GM19240 (cell line): ENCODE measurements around the gene GRK3.

ENCODE experiments used
- DNase-seq: peaks from one replicate; pipeline ENCODE4 v3.0.0; 2011; ENCODE audit warnings: low spot score; ENCODE audit not compliant: insufficient read length

Gene GRK3

DNA sequence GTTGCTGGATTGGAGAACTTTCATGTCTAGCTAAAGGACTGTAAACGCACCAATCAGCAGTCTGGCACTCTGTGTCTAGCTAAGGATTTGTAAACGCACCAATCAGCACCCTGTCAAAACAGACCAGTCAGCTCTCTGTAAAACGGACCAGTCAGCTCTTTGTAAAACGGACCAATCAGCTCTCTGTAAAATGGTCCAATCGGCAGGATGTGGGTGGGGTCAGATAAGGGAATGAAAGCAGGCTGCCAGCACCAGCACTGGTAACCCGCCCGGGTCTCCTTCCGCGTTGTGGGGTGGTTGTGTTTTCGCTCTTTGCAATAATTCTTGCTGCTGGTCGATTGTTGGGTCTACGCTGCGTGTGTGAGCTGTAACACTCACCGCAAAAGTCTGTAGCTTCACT is 188.8 kb downstream of the GRK3 start:
- no peak for DNase-seq

DNA sequence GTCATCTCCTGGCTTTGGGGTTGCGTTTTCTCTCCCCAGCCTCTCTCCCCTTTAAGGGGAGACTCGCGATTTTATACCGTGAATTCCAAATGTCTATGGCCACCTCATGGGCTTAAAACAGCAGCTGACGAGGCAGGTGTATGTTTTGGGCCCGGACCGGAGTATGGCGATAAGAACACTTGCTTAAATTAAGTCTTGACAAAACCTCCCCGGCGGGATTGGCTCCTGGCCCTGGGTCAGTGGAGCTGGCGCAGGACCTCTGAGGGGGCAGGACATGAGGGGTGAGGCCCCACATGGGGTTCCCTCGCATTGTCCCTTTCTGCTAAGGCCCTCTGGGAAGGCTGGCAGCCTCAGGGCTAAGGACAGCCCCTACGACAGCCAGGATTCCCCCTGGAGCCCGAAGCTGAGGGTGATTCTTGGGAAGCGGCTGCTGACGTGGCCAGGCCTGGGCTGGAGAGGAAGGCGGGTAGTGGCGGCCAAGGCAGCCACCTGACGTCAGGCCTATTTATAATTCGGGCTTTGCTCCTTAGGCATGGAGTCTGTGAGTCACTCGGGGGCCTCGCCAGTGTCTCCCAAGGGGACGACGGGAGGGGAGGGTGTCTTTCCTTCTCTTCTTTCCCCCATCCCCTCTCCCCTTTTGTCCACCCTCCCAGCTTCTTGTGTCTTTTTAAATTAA is 190.2 kb downstream of the GRK3 start:
- no peak for DNase-seq

DNA sequence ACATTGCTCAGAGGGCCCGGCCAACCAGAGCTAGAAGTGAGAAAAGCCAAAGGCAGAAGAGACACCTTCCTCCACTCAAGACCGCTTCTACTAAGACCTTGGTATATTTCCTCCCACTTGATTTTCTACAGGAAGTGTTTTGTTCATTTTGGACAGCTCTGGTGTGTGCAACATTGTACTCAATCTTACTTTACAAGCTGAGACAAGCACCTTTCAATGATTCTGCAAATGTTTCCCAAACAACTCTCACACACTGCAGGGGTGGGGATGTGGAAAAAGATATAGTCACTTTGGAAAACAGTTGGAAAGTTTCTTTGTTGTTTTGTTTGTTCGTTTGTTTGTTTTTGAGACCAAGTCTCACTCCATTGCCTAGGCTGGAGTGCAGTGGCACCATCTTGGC is 193.2 kb downstream of the GRK3 start:
- no peak for DNase-seq

DNA sequence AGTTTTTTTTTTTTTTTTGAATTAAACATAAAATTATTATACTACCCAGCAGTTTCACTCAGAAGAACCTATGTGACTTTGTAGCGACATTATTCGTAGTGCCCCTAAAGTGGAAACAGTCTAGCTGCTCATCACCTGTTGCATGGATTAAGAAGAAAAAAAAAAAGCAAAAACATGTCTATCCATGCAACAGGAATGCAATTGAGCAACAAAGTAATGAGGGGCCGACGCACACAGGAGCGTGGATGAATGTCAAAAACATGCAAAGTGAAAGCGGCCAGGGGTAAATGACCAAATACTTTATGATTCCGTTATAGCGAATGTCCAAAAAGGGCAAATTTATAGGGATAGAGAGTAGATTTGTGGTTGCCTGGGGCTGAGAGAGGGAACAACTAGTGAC is 193.8 kb downstream of the GRK3 start:
- DNase-seq = no peak

DNA sequence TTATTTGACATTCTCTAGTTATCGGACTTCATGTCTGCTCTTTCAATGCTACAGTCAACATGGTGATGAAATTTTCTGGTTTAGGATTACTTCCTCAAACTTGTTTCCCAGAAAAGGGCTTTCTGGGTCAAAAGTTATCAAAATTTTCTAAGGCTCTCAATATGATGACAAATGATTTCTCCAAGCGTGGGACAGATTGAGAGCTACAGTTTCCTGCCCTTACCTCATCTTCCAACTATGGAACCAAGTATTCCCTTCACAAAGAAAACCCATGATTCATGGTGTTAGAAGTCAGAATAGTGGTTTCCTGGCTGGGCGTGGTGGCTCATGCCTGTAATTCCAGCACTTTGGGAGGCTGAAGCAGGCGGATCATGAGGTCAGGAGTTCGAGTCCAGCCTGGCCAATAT is 195.4 kb downstream of the GRK3 start:
- DNase-seq = no peak

DNA sequence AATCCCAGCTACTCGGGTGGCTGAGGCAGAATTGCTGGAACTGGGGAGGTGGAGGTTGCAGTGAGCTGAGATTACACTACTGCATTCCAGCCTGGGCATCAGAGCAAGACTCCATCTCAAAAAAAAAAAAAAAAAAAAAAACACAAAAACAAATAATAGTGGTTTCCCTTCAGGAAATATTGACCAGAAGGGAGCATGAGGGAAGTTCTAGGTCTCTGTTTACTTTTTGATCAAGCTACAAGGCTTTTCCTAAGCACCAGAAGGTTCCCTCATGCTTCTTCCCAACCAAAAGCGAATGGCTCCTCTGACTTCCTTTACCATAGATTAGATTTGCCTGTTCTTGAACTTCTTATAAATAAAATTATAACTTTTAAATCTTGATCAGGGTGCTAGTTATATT is 195.8 kb downstream of the GRK3 start:
- DNase-seq = no peak

DNA sequence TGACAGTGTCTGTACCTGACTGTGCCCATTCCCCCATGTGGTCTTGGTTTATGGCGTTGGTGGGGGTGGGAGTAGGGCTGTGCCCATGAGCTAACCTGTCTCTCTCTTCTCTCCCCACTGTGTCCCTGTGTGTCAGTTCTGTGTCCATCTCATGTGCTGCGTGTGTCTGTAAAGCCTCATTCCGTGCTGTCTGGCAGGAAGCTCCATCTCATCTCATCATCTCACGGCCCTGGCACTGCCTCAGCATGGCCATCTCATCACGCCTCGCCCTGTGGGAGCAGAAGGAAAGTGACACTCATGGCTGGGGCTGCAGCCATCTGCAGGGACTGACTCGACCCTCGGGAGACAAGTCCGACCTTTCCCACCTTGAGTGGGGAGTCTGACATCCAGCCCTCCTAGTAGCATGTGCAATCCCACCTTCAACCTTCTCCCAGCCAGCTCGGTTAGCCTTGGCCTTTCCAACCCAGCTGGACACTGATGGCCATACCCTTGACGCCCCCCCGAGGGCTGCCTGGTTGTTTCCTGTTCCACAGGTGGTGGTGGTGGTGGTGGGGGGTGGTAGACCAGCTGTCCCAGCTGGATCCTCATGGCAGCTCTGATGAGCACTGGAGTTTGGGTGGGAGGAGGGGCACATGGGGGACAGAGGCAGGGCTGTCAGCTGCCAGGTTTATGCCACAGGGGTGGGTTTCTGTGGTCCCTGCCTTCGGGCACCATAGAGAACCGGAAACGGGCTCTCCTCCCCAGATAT is 196.5 kb downstream of the GRK3 start:
- no peak for DNase-seq

DNA sequence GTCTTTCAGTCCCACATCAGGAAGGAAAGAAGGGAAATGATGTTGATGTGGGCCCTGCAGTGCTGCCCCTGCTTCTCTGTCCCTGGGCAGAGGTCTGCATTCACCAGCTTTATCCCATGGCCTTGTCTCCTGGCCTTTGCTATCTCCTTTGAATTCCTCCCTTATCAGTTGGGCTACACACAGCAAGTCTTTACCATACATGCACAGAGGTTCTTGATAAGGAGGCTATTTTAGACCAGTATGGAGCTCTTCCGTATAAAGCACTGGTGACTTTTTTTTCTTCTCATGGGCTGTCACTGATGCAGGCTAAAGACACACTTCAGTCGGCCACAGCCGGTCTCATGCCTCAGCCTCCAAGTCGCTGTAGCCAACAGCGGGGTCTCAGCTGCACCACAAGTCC is 197.7 kb downstream of the GRK3 start:
- DNase-seq = no peak

DNA sequence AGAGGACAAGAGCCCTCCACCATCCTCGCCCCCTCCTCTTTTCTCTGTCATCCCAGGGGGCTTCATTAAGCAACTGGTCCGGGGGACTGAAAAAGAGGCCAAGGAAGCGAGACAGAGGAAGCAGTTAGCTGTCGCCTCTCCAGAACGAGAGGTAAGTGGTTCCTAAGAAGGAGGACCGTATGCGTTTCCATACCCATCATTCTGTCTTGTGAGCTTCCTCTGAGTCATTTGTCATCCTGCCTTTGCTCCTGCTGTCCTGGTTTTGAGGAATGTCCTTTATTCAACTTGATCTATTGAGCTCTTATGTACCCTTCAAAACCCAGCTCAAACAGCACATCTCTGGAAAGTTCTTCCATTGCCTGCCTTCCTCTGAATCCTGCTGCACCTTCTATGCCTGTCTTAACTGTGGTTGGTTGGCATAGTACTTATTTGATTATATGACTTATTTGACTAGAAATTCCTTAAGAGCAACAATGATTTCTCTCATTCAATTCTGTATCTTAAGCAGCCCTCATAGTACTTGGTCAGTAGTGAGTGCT is 198.8 kb downstream of the GRK3 start:
- no peak for DNase-seq

DNA sequence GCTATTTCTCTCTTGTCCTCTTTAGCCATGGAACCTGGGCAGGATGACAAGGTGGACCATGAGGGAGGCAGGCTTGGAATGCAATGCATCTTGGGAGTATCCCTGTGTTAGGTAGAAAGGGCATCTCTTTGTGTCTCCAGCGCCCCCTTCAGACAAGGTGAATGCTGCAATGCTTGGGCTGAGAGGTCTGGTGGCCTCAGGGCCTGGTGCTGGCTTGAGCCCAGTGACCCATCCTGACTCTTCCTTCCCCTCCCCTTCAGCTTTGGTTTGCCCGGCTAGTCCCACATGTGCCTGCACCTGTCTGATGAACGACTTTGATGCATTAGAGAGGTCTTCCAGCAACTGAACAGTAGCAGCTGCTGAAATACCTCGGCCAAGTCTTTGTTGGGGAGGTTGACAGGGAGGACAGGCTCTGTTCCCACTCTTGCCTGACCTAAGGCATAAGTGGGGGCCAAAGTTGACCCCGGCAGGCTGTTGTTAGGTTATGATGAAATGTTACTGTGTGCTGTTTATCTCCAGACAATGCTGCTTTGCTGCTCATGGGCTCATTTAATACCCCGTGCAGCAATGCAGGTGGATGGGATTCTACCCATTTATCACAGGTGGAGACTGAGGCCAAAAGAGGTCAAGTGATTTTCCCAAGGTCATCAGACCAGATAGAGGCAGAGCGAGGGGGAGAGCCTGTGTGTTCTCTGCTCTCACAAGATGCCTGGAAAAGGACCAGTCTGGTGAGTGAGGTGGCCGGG is 200.0 kb downstream of the GRK3 start:
- DNase-seq = no peak

DNA sequence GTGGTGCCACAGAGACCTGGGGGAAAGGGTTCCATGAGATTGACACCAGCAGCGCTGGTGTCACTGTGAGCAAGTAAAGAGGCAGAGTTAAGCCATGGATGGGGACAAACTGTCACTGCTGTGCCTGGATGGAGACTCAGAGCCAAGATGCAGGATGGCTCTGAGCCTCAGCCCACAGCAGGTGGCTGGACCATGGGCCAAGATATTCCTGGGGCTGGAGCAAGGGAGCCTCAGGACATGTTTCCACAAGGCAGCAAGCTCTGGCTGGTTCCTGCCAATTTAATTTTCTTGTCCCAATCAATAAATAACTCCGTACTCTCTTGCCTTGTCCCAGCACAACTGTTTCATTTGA is 200.5 kb downstream of the GRK3 start:
- no peak for DNase-seq

DNA sequence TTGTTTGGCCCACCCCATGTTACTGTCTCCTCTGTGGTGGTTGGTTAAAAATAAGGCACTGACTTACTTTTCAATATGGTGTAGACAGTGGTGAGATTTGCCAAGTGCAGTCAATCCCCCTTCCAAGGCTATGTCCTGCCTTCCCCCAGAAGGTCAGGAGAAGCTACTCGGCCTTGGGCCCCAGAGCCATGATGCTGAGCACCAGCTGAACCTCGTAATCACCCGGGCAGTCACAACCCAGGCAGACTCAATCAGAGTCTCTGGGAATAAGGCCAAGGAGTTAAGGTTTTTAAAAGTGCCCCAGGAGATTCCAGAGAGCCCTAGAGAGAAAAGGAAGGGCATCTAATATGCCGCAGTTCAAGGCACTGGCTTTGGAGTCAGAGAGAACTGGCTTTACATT is 201.3 kb downstream of the GRK3 start:
- DNase-seq = no peak

DNA sequence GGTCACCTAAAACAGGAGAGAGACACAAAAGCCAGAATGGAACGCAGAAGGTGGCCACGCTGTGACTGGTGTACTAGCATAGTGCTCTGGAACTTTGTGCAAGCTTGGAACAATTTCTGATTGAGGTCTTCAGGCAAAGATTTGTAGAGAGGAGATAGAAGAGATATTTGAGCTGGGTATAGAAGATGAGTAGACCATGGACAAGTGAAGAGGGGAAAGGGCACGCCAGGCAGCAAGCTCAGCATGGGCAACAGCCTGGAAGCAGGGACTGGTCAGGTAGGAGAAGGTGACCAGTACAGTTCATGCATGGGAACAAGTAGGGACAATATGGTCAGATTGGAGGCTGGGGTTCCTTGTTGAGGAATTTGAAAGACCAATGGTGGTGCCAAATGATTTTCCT is 201.9 kb downstream of the GRK3 start:
- DNase-seq = no peak

DNA sequence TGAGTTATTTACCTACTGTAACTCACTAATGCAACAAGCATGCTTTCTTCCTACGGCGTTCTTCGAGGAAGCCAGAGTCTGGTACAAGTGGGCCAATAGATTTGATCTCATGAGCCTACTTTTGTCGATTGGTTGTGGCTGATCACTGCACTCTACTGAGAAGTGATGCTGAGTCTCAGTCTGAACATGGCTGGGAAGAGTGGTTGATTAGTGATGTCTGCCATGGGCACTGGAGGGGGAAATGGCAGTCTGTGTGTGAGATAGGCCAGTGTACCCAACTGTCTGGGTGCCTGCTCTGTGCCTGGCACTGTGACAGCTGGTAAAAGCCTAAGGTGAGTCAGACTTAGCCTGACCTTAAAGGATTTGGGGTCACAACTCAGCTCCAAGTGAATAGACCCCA is 205.9 kb downstream of the GRK3 start:
- no peak for DNase-seq

DNA sequence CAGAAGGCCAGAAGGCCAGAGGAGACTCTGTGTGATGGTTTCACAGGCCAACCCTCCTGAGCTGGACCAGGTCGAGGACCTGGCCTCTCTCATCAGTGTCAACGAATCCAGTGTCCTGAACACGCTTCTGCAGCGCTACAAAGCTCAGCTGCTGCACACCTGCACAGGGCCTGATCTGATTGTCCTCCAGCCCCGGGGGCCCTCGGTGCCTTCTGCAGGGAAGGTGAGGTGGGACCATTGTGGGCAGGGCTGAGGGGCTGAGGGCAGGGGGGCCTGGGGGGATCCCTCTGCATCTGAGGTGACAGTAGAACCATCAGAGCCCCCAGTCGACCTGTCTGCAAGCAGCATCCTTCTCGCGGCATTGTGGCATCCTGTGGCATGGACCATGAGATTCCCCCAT is 207.8 kb downstream of the GRK3 start:
- DNase-seq = no peak

DNA sequence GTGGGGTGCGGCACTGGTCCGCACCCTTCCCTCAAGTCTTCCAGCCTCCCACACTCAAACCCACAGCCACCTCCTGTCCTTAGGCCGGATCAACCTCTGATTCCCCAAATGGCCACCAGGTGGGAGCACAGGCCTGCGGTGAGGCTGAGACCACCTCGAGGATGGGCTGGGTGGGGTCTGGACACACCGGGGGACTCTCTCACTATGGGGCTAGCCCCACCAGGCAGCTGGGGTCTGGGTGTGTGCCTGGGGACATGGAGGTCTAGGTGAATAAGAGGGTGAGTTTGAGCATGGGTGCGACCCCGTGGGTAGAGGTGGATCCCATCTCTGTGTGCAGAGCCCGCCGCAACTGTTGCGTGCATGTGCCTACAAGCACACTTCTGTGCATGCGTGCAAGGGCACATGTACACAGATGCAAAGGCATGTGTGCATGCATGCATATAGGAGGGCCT is 210.1 kb downstream of the GRK3 start:
- DNase-seq = no peak

DNA sequence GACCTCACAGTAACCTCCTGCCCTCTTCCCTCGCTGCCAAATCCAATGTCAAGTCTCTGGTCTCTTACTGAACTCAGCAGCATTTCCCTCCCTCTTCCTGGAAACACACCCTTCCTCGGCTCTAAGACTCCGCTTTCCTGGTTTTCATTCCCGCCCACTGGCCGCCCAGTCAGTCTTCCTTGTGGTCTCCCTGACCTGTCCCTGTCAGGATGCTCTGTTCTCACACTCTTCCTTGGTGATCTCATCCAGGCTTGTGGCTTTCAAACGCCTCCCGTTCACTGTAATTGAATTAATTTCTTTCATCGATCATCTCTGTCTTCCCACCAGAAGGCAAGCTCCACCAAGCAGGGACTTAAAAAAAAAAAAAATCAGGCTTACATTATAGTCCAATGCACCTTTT is 211.1 kb downstream of the GRK3 start:
- DNase-seq = no peak

DNA sequence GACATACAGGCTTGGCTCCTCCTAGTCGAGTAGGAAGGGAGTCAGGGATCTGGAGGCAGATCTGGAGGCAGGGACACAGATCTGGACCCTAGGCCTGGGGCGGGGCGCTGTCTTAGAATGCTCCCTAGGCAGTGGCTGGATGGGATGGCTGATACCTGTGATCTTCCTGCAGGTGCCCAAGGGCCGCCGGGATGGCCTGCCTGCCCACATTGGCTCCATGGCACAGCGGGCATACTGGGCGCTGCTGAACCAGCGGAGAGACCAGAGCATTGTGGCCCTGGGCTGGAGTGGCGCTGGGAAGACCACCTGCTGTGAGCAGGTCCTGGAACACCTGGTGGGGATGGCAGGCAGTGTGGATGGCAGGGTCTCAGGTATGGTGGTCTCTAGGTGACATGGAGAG is 212.9 kb downstream of the GRK3 start:
- no peak for DNase-seq

DNA sequence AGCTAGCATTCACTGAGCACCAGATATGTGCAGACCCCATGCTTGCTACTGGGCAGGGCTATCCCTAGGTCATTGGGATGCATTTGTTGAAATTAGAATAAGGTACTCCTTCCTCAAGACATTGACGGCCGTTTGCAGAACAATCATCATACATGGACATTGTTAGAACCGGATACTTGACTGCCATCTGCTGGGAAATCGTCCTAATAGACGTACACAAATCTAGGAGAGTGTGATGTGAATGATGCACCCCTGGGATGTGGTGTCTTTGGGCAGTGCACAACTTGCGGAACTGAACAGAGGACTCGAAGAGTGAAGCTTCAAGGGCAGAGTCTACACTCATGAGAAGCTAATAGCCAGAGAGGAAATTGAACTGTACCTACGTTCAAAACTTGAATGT is 213.4 kb downstream of the GRK3 start:
- DNase-seq = no peak
